Spleen (tissue), 11 donors: ENCODE results near the gene PPP1R3F. TPM values are rescaled to one million over a fixed set of nuclear protein-coding genes. Genes with fewer than 3 reads are reported as not detected.

Experiments used
- DNase-seq: peaks from one replicate; pipeline ENCODE4 v3.0.0-alpha.2; 2020
- H3K27ac ChIP-seq, 8 donors: fragments of 200-600 bp; sonication (generic) in 7 of 8; 1 replicate in 4 of 8; 2 replicates in 4 of 8; pipeline versions ENCODE4 v1.5.0 to v1.8.0; 2016 to 2021; ENCODE audit warnings: inconsistent platforms in 4 of 8, mild to moderate bottlenecking in 4 of 8, moderate library complexity in 1 of 8
- H3K27me3 ChIP-seq, 7 donors: fragments of 200-600 bp; sonication (generic) in 6 of 7; replicated peaks in 1 of 7; 1 replicate in 4 of 7; 2 replicates in 3 of 7; pipeline versions ENCODE4 v1.5.0 to v1.8.0; 2016 to 2021; ENCODE audit warnings: inconsistent platforms in 3 of 7, mild to moderate bottlenecking in 1 of 7
- H3K36me3 ChIP-seq, 6 donors: fragments of 200-600 bp; sonication (generic) in 5 of 6; 1 replicate in 4 of 6; 2 replicates in 2 of 6; pipeline versions ENCODE4 v1.5.0 to v1.8.0; 2016 to 2021; ENCODE audit warnings: inconsistent platforms in 2 of 6
- H3K4me1 ChIP-seq, 6 donors: fragments of 200-600 bp; sonication (generic) in 5 of 6; 1 replicate in 3 of 6; 2 replicates in 3 of 6; pipeline versions ENCODE4 v1.5.0 to v1.8.0; 2016 to 2021; ENCODE audit warnings: inconsistent platforms in 3 of 6
- H3K4me3 ChIP-seq, 8 donors: fragments of 200-600 bp; sonication (generic) in 7 of 8; 1 replicate in 4 of 8; 2 replicates in 4 of 8; pipeline versions ENCODE4 v1.5.0 to v1.8.0; 2016 to 2021; ENCODE audit warnings: inconsistent platforms in 4 of 8, mild to moderate bottlenecking in 4 of 8, moderate library complexity in 2 of 8
- H3K9me3 ChIP-seq, 8 donors: fragments of 200-600 bp; sonication (generic) in 7 of 8; 1 replicate in 4 of 8; 2 replicates in 4 of 8; pipeline versions ENCODE4 v1.5.0 to v1.8.0; 2016 to 2021; ENCODE audit warnings: inconsistent platforms in 4 of 8
- CTCF ChIP-seq, 11 experiments: fragments of 200-600 bp in 7 of 11; fragments of 450-650 bp in 4 of 11; sonication (generic) in 4 of 11; IDR thresholded peaks in 8 of 11; conservative IDR thresholded peaks in 3 of 11; 1 replicate in 7 of 11; 2 replicates in 4 of 11; pipeline versions ENCODE4 v1.4.0 to v1.8.0; 2016 to 2021; ENCODE audit warnings: antibody characterized with exemption in 11 of 11, inconsistent platforms in 4 of 11, mild to moderate bottlenecking in 1 of 11
- POLR2A ChIP-seq, 3 donors: fragments of 450-650 bp; IDR thresholded peaks; one replicate each; pipeline ENCODE4 v1.5.1; 2017; ENCODE audit warnings: antibody characterized with exemption in 3 of 3, mild to moderate bottlenecking in 1 of 3
- POLR2AphosphoS5 ChIP-seq, 3 donors: sonication (generic); formaldehyde crosslinking; IDR thresholded peaks; one replicate each; pipeline ENCODE4 v1.5.1; 2017; ENCODE audit warnings: antibody characterized with exemption in 3 of 3
- whole genome bisulfite sequencing, 5 donors: extraction: QIAGEN DNeasy Blood & Tissue Kit in 3 of 5; methylation state at CpG; one replicate each; pipeline versions ENCODE4 v1.1.5 to v1.1.7; 2013 to 2018; 5-methylcytosine and 5-hydroxymethylcytosine counted together
- intact Hi-C: fragments of 100-400 bp; cut with DNase I; formaldehyde crosslinking; loops from one replicate; pipeline ENCODE4 v1.15.0; 2023; ENCODE audit warnings: low total_unique reads
- polyA plus RNA-seq, 3 donors: library from polyadenylated mRNA; stranded (reverse); fragments of 200-250 nt; gene quantifications; one replicate each; pipeline ENCODE4 v1.2.1, GENCODE V29; 2013
- total RNA-seq, 7 donors: library from RNA; depleted of rRNA in 3 of 7; stranded (reverse); fragments of >200 nt in 3 of 7; fragmentation: NEBNext Ultra II Directional in 4 of 7; extraction: Animal tissue kit (Norgen Biotek cat#: 25700) in 4 of 7; gene quantifications; one replicate each; pipeline versions ENCODE4 v1.1.0 to v1.2.1, GENCODE V29; 2016 to 2021
- donor health status: healthy with polysubstance abuse.
- donor health status: DM: no; HTN: no; CAD: no; lungs with moderate emphysema.
- donor health status: DM: no; HTN: no; CAD: no.
- donor health status: Bipolar disorder and iron deficiency.
- donor health status: healthy.
- donor health status: DM: no; HTN: no; CAD: no.
- donor health status: DM: yes; HTN: yes; CAD: no.

PPP1R3F gene
- total and polyA plus RNA-seq, 10 donors = 2.2 to 8.9 (median 5.6) TPM

- no peaks in the 10 kb centered on the region for H3K27me3 ChIP-seq
- WGBS, 5 donors = 74 to 87% (median 81%) methylated on average over 14 of the region's 14 CpGs
- no peaks in the 10 kb centered on the region for H3K9me3 ChIP-seq
- DNase-seq = no peak
- H3K36me3 ChIP-seq = no peaks in the 10 kb centered on the region
- TF ChIP-seq POLR2AphosphoS5 (IDR thresholded peaks at IDR 0.05) (no peak), CTCF (IDR thresholded peaks at IDR 0.05 in 8 of 11, conservative IDR thresholded peaks at IDR 0.05 in 3 of 11) (no peak), POLR2A (IDR thresholded peaks at IDR 0.05) (no peak)
- intact Hi-C loops = no loop called here
- peaks cover 0 to 8% (median 0%) of the 10 kb centered on the region in 6 donors for H3K4me1 ChIP-seq
- H3K4me3 ChIP-seq = no peak overlapping the region
- H3K27ac ChIP-seq = no peak overlapping the region
Observed at GRCh38 chrX:49225858-49226257, 43.7 kb upstream of the PPP1R3F start.

GRCh38 chrX:49226946-49227345 lies 42.6 kb upstream of the PPP1R3F start:
- WGBS, 5 donors = 89 to 100% (median 93%) methylated on average over 3 to 9 of the region's 9 CpGs
- no peaks in the 10 kb centered on the region for H3K9me3 ChIP-seq
- H3K4me3 ChIP-seq = no peak overlapping the region
- intact Hi-C loops = no loop called here
- H3K27ac ChIP-seq = no peak overlapping the region
- H3K27me3 ChIP-seq = no peaks in the 10 kb centered on the region
- DNase-seq = no peak
- TF ChIP-seq POLR2AphosphoS5 (IDR thresholded peaks at IDR 0.05) (no peak), CTCF (IDR thresholded peaks at IDR 0.05 in 8 of 11, conservative IDR thresholded peaks at IDR 0.05 in 3 of 11) (no peak), POLR2A (IDR thresholded peaks at IDR 0.05) (no peak)
- H3K36me3 ChIP-seq = no peaks in the 10 kb centered on the region
- peaks cover 0 to 14% (median 0%) of the 10 kb centered on the region in 6 donors for H3K4me1 ChIP-seq

DNA sequence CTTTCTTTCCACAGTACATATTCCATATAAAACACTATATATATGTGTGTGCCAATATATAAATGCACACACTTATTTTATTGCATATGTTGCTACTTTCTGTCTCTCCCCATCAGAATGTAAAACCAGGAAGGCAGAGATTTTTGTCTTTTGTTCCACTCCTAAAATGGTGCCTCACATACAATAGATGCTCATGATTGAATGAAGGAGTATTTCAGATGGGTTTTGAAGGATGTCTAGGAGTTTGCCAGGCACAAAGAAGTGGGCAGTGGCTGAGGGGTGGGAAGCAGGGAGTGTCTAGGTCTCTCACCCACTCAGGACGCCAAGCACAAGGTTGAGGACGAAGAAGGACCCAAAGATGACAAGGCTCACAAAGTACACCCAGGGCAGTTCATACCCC lies 41.9 kb upstream of the PPP1R3F start:
- Histone ChIP-seq H3K4me3 (no peak overlapping the region), H3K4me1 (peaks cover 0 to 14% (median 0%) of the 10 kb centered on the region in 6 donors), H3K27ac (no peak overlapping the region), H3K36me3 (no peaks in the 10 kb centered on the region), H3K27me3 (no peaks in the 10 kb centered on the region), H3K9me3 (no peaks in the 10 kb centered on the region)
- WGBS, 5 donors = 68 to 100% (median 86%) methylated on average over 2 of the region's 2 CpGs
- DNase-seq = no peak
- intact Hi-C loops = no loop called here
- no peak for TF ChIP-seq POLR2AphosphoS5 (IDR thresholded peaks at IDR 0.05)
- no peak for TF ChIP-seq CTCF (IDR thresholded peaks at IDR 0.05 in 8 of 11, conservative IDR thresholded peaks at IDR 0.05 in 3 of 11)
- TF ChIP-seq POLR2A (IDR thresholded peaks at IDR 0.05) = no peak

DNA sequence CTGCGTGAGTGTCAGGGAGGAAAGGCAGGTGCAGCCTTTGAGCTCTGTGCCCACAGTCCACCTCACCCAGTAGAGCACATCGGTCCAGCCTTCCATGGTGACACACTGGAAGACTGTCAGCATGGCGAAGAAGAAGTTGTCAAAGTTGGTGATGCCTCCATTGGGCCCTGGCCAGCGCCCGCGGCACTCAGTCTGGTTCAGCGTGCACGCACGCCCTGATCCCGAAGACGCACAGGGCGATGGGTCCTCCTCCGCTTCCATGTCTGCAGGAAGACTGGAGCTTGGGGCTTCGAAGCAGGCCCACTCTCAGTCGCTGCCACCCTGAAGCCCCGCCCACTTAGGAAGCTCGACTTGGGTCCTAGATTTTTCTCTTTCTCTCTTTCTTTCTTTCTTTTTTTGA lies 41.4 kb upstream of the PPP1R3F start:
- Histone ChIP-seq H3K36me3 (no peaks in the 10 kb centered on the region), H3K9me3 (no peaks in the 10 kb centered on the region), H3K4me3 (no peak overlapping the region), H3K27ac (no peak overlapping the region), H3K27me3 (no peaks in the 10 kb centered on the region), H3K4me1 (peaks cover 0 to 14% (median 0%) of the 10 kb centered on the region in 6 donors)
- WGBS, 5 donors = 89 to 96% (median 91%) methylated on average over 9 to 17 of the region's 17 CpGs
- intact Hi-C loops = no loop called here
- TF ChIP-seq POLR2A (IDR thresholded peaks at IDR 0.05) (no peak), CTCF (IDR thresholded peaks at IDR 0.05 in 8 of 11, conservative IDR thresholded peaks at IDR 0.05 in 3 of 11) (no peak), POLR2AphosphoS5 (IDR thresholded peaks at IDR 0.05) (no peak)
- DNase-seq = no peak
